ENCODE measurements around the gene GRB2. TPM values are rescaled to one million over a fixed set of nuclear protein-coding genes. Genes with fewer than 3 reads are reported as not detected.

Gene GRB2
- total RNA-seq, 2 experiments from 2014 or later, result 244 to 308 TPM

GRCh38 chr17:75344666-75345065 lies 60.8 kb downstream of the GRB2 start:
- Histone ChIP-seq H3K4me1 (ENCODE audit: insufficient read depth, low read length, poor library complexity, severe bottlenecking) (peaks cover 85% of the 10 kb centered on the region), H3K4me3 (ENCODE audit: low read depth, low read length, poor library complexity, severe bottlenecking) (peak overlapping the region; percentile 49), H3K36me3 (ENCODE audit: insufficient read depth, low read length) (peaks cover 33% of the 10 kb centered on the region), H3K79me2 (ENCODE audit: insufficient read depth, low read depth, low read length) (peaks cover 94% of the 10 kb centered on the region), H3K4me2 (ENCODE audit: low read length) (peak overlapping the region; percentile 84), H4K20me1 (ENCODE audit: insufficient read depth, low read length) (peaks cover 11% of the 10 kb centered on the region), H3K9me3 (ENCODE audit: low read length) (no peaks in the 10 kb centered on the region), H3K27ac (ENCODE audit: low read depth, low read length, poor library complexity, severe bottlenecking) (peak overlapping the region; percentile 94), H2AFZ (ENCODE audit: low read length) (no peak overlapping the region), H3K9me2 (ENCODE audit: insufficient read depth, low read length) (no peaks in the 10 kb centered on the region)
- CTCF ChIA-PET (ENCODE audit: unreplicated experiment), result interaction anchor here (0.8 to 2.0 kb wide), 3 partner anchors 9 to 25 kb away, joined by 3 to 10 read pairs (median 3); no protein-coding TSS in a partner anchor
- TF ChIP-seq EZH2phosphoT487 (IDR thresholded peaks at IDR 0.05; ENCODE audit: borderline replicate concordance, low read depth, low read length), result no peak
- TF ChIP-seq CTCF (conservative IDR thresholded peaks at IDR 0.05; ENCODE audit: low read length), result no peak
- DNase-seq (ENCODE audit: low spot score), result peak; percentile 84
- intact Hi-C loops (cut with micrococcal nuclease; ENCODE audit: unreplicated experiment), result loop anchor here (1.0 kb wide), 4 partner anchors 8 to 60 kb away; no protein-coding TSS in a partner anchor
- POLR2A ChIA-PET, result interaction anchor here (0.9 to 16.4 kb wide), 23 partner anchors 8 to 74 kb away, joined by 3 to 393 read pairs (median 8); partner anchors contain the start of genes GRB2, MIF4GD and SLC25A19
- no TSS peak for BruUV-seq (replicated peaks)

- TF ChIP-seq EZH2phosphoT487 (IDR thresholded peaks at IDR 0.05; ENCODE audit: borderline replicate concordance, low read depth, low read length) (no peak), CTCF (conservative IDR thresholded peaks at IDR 0.05; ENCODE audit: low read length) (no peak)
- BruUV-seq (replicated peaks), result no TSS peak
- POLR2A ChIA-PET, result interaction anchor here (0.6 to 16.4 kb wide), 10 partner anchors 6 to 65 kb away, joined by 4 to 393 read pairs (median 18); partner anchors contain the start of genes GRB2 and SLC25A19
- intact Hi-C loops (cut with micrococcal nuclease; ENCODE audit: unreplicated experiment), result no loop called here
- CTCF ChIA-PET (ENCODE audit: unreplicated experiment), result no interaction called here
- Histone ChIP-seq H4K20me1 (ENCODE audit: insufficient read depth, low read length) (peaks cover 3% of the 10 kb centered on the region; the same call in 1 of the 2 replicates), H3K9me2 (ENCODE audit: insufficient read depth, low read length) (no peaks in the 10 kb centered on the region), H3K4me2 (ENCODE audit: low read length) (peak overlapping the region; percentile 84), H3K27ac (ENCODE audit: low read depth, low read length, poor library complexity, severe bottlenecking) (peak overlapping the region; percentile 94), H3K4me3 (ENCODE audit: low read depth, low read length, poor library complexity, severe bottlenecking) (peak overlapping the region; percentile 49), H3K4me1 (ENCODE audit: insufficient read depth, low read length, poor library complexity, severe bottlenecking) (peaks cover 83% of the 10 kb centered on the region), H2AFZ (ENCODE audit: low read length) (no peak overlapping the region), H3K9me3 (ENCODE audit: low read length) (no peaks in the 10 kb centered on the region), H3K79me2 (ENCODE audit: insufficient read depth, low read depth, low read length) (peaks cover 91% of the 10 kb centered on the region), H3K36me3 (ENCODE audit: insufficient read depth, low read length) (peaks cover 35% of the 10 kb centered on the region)
- DNase-seq (ENCODE audit: low spot score), result peak; percentile 53
Measured at GRCh38 chr17:75342996-75343395, 62.5 kb downstream of the GRB2 start.

Data from OCI-LY7 (cell line).